NT2/D1 (cell line): ENCODE measurements around the gene BACH1.

Experiments
- DNase-seq: peaks from one replicate; pipeline ENCODE4 v3.0.0-alpha.2; 2011; ENCODE audit warnings: low read depth, low spot score
- H3K27me3 ChIP-seq: 2 replicates; pipeline ENCODE4 v1.6.0; 2011; ENCODE audit warnings: mild to moderate bottlenecking; ENCODE audit not compliant: insufficient read length, insufficient read depth
- H3K36me3 ChIP-seq: 2 replicates; pipeline ENCODE4 v1.6.1; 2011; ENCODE audit warnings: mild to moderate bottlenecking, low read length, mixed read lengths; ENCODE audit not compliant: insufficient read depth, insufficient read length
- H3K4me1 ChIP-seq: 2 replicates; pipeline ENCODE4 v1.5.1; 2011; ENCODE audit not compliant: insufficient read depth, insufficient read length
- H3K4me3 ChIP-seq: 2 replicates; pipeline ENCODE4 v1.5.1; 2011; ENCODE audit warnings: low read depth; ENCODE audit not compliant: insufficient read length
- H3K9ac ChIP-seq: 2 replicates; pipeline ENCODE4 v1.6.0; 2011; ENCODE audit warnings: low read depth; ENCODE audit not compliant: insufficient read length
- H3K9me3 ChIP-seq: 2 replicates; pipeline ENCODE4 v1.5.1; 2011; ENCODE audit warnings: mild to moderate bottlenecking, low read length; ENCODE audit not compliant: insufficient read depth
- SUZ12 ChIP-seq: IDR thresholded peaks from 2 replicates; pipeline ENCODE4 v1.6.1; 2011; ENCODE audit not compliant: insufficient read length, insufficient read depth; ENCODE audit errors: extremely low read depth
- YY1 ChIP-seq: IDR thresholded peaks from 2 replicates; pipeline ENCODE4 v1.6.1; 2011; ENCODE audit not compliant: insufficient read length, insufficient read depth
- ZNF274 ChIP-seq: IDR thresholded peaks from 2 replicates; pipeline ENCODE4 v1.6.1; 2011; ENCODE audit warnings: mild to moderate bottlenecking, low read depth, low read length

Gene BACH1

GRCh38 chr21:29372063-29372802, 73.5 kb downstream of the BACH1 start:
- peak; percentile 89 for DNase-seq
- Histone ChIP-seq H3K36me3 (peaks cover 13% of the 10 kb centered on the region), H3K9ac (no peak overlapping the region), H3K27me3 (no peaks in the 10 kb centered on the region), H3K4me3 (no peak overlapping the region), H3K9me3 (0 out of 2 replicates have a peak, but pooled peaks cover 3% of the 10 kb centered on the region), H3K4me1 (no peaks in the 10 kb centered on the region)
- TF ChIP-seq SUZ12 (no peak), ZNF274 (no peak), YY1 (no peak)

GRCh38 chr21:29374481-29374880, 75.8 kb downstream of the BACH1 start:
- DNase-seq: no peak
- peaks cover 13% of the 10 kb centered on the region for H3K36me3 ChIP-seq
- H3K4me1 ChIP-seq: no peaks in the 10 kb centered on the region
- no peak overlapping the region for H3K4me3 ChIP-seq
- 0 out of 2 replicates have a peak, but pooled peaks cover 3% of the 10 kb centered on the region for H3K9me3 ChIP-seq
- no peak overlapping the region for H3K9ac ChIP-seq
- TF ChIP-seq SUZ12 (no peak), YY1 (no peak), ZNF274 (no peak)
- no peaks in the 10 kb centered on the region for H3K27me3 ChIP-seq

GRCh38 chr21:29376556-29376955, 77.8 kb downstream of the BACH1 start:
- H3K27me3 ChIP-seq: no peaks in the 10 kb centered on the region
- DNase-seq: peak; percentile 54
- H3K4me1 ChIP-seq: no peaks in the 10 kb centered on the region
- TF ChIP-seq SUZ12 (no peak), ZNF274 (no peak), YY1 (no peak)
- no peak overlapping the region for H3K4me3 ChIP-seq
- peaks cover 13% of the 10 kb centered on the region for H3K36me3 ChIP-seq
- H3K9ac ChIP-seq: no peak overlapping the region
- H3K9me3 ChIP-seq: 0 out of 2 replicates have a peak, but pooled peaks cover 3% of the 10 kb centered on the region

- Histone ChIP-seq H3K9me3 (0 out of 2 replicates have a peak, but pooled peaks cover 3% of the 10 kb centered on the region), H3K9ac (no peak overlapping the region), H3K27me3 (no peaks in the 10 kb centered on the region), H3K4me1 (no peaks in the 10 kb centered on the region), H3K4me3 (no peak overlapping the region), H3K36me3 (peaks cover 13% of the 10 kb centered on the region)
- no peak for DNase-seq
- TF ChIP-seq ZNF274 (no peak), SUZ12 (no peak), YY1 (no peak)
Measured at GRCh38 chr21:29377266-29377665, 78.5 kb downstream of the BACH1 start.

- no peaks in the 10 kb centered on the region for H3K4me1 ChIP-seq
- DNase-seq: no peak
- TF ChIP-seq YY1: no peak
- TF ChIP-seq ZNF274: no peak
- TF ChIP-seq SUZ12: no peak
- peaks cover 3% of the 10 kb centered on the region for H3K36me3 ChIP-seq
- no peak overlapping the region for H3K9ac ChIP-seq
- no peaks in the 10 kb centered on the region for H3K27me3 ChIP-seq
- H3K4me3 ChIP-seq: no peak overlapping the region
- no peaks in the 10 kb centered on the region for H3K9me3 ChIP-seq
Measured at GRCh38 chr21:29378832-29379231, 80.1 kb downstream of the BACH1 start.

GRCh38 chr21:29379517-29380054, 80.9 kb downstream of the BACH1 start:
- H3K36me3 ChIP-seq: no peaks in the 10 kb centered on the region

GRCh38 chr21:29382030-29382654, 83.4 kb downstream of the BACH1 start:
- H3K4me1 ChIP-seq: no peaks in the 10 kb centered on the region
- H3K4me3 ChIP-seq: no peak overlapping the region
- DNase-seq: no peak
- H3K27me3 ChIP-seq: no peaks in the 10 kb centered on the region
- no peak overlapping the region for H3K9ac ChIP-seq
- no peaks in the 10 kb centered on the region for H3K9me3 ChIP-seq
- TF ChIP-seq SUZ12 (no peak), YY1 (no peak), ZNF274 (no peak)
- H3K36me3 ChIP-seq: no peaks in the 10 kb centered on the region

More at GRCh38 chr21:29379517-29380054, 80.9 kb downstream of the BACH1 start:
- no peak for DNase-seq
- no peak overlapping the region for H3K4me3 ChIP-seq
- TF ChIP-seq ZNF274 (no peak), SUZ12 (no peak), YY1 (no peak)
- H3K27me3 ChIP-seq: no peaks in the 10 kb centered on the region
- H3K9ac ChIP-seq: no peak overlapping the region
- no peaks in the 10 kb centered on the region for H3K9me3 ChIP-seq
- H3K4me1 ChIP-seq: no peaks in the 10 kb centered on the region
